Astrocyte (in vitro differentiated cells and primary cell): ENCODE measurements around the gene GTSE1.

ENCODE experiments used
- EZH2 ChIP-seq: IDR thresholded peaks from 2 replicates; pipeline ENCODE4 v1.6.1; 2012; ENCODE audit warnings: mild to moderate bottlenecking, low read length, inconsistent platforms; ENCODE audit not compliant: insufficient read depth
- TF ChIP-seq, protein P1 (sequence below): IDR thresholded peaks from 2 replicates; pipeline ENCODE4 v1.5.1; 2011; ENCODE audit warnings: low read depth, mild to moderate bottlenecking, inconsistent platforms, low read length, moderate library complexity; ENCODE audit not compliant: insufficient read depth

DNA sequence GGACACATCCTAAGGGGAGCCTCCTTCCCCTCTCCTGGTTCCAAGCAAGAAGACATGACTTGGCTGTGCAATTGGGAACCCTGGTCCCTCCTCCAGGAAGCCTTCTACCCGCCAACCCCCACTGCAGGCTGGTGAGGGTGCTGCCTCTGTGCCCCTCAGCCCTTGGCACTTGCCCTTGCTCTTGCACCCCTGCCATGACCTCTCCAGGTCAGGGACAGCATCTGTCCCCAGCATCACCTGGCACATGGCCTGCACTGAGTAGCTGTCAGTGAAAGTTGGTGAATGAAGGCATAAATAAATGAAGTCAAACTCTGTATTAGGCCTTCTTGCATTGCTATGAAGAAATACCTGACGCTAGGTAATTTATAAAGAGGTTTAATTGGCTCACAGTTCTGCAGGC, 1.9 kb upstream of the GTSE1 start:
- TF ChIP-seq, protein P1, sequence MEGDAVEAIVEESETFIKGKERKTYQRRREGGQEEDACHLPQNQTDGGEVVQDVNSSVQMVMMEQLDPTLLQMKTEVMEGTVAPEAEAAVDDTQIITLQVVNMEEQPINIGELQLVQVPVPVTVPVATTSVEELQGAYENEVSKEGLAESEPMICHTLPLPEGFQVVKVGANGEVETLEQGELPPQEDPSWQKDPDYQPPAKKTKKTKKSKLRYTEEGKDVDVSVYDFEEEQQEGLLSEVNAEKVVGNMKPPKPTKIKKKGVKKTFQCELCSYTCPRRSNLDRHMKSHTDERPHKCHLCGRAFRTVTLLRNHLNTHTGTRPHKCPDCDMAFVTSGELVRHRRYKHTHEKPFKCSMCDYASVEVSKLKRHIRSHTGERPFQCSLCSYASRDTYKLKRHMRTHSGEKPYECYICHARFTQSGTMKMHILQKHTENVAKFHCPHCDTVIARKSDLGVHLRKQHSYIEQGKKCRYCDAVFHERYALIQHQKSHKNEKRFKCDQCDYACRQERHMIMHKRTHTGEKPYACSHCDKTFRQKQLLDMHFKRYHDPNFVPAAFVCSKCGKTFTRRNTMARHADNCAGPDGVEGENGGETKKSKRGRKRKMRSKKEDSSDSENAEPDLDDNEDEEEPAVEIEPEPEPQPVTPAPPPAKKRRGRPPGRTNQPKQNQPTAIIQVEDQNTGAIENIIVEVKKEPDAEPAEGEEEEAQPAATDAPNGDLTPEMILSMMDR, result no peak
- TF ChIP-seq EZH2, result no peak
